Neuronal stem cell (in vitro differentiated cells): Measurements from ENCODE around the gene GBX1.

Source experiments
- DNase-seq: peaks from one replicate; pipeline ENCODE4 v3.0.0-alpha.2; 2013; ENCODE audit warnings: low spot score
- H2AFZ ChIP-seq: one replicate; pipeline ENCODE4 v1.6.1; 2013; ENCODE audit warnings: mild to moderate bottlenecking, low read length, inconsistent platforms
- H2AK5ac ChIP-seq: 2 replicates; pipeline ENCODE4 v1.6.1; 2013; ENCODE audit warnings: low read depth, mild to moderate bottlenecking, inconsistent platforms, low read length, moderate library complexity, mixed read lengths
- H2BK120ac ChIP-seq: 2 replicates; pipeline ENCODE4 v1.6.1; 2013; ENCODE audit warnings: low read depth, mild to moderate bottlenecking, inconsistent platforms, low read length, moderate library complexity, mixed read lengths
- H2BK12ac ChIP-seq: one replicate; pipeline ENCODE4 v1.6.1; 2013; ENCODE audit warnings: low read length, inconsistent platforms
- H2BK15ac ChIP-seq: 2 replicates; pipeline ENCODE4 v1.6.1; 2013; ENCODE audit warnings: mild to moderate bottlenecking, low read length, inconsistent platforms, mixed read lengths
- H2BK5ac ChIP-seq: one replicate; pipeline ENCODE4 v1.6.1; 2013; ENCODE audit warnings: inconsistent platforms, mild to moderate bottlenecking, low read length, moderate library complexity
- H3K14ac ChIP-seq: one replicate; pipeline ENCODE4 v1.6.1; 2013; ENCODE audit warnings: low read length, inconsistent platforms
- H3K18ac ChIP-seq: 2 replicates; pipeline ENCODE4 v1.6.1; 2013; ENCODE audit warnings: low read length, inconsistent platforms
- H3K23ac ChIP-seq: 2 replicates; pipeline ENCODE4 v1.6.1; 2013; ENCODE audit warnings: low read depth, mild to moderate bottlenecking, mixed read lengths, low read length, inconsistent platforms; ENCODE audit not compliant: poor library complexity
- H3K27ac ChIP-seq: replicated peaks from 3 replicates; pipeline ENCODE4 v1.5.1; 2013; ENCODE audit warnings: low read length, inconsistent platforms
- H3K27me3 ChIP-seq, 3 experiments: 2 replicates each; pipeline ENCODE4 v1.6.1; 2013; ENCODE audit warnings: low read length in 3 of 3, mild to moderate bottlenecking in 2 of 3, inconsistent platforms in 1 of 3, low read depth in 1 of 3, mixed read lengths in 1 of 3, moderate library complexity in 1 of 3; ENCODE audit not compliant: control insufficient read depth in 3 of 3, insufficient read depth in 3 of 3
- H3K36me3 ChIP-seq, 2 donors: replicated peaks in 1 of 2; 2 replicates each; pipeline ENCODE4 v1.6.1; 2013; ENCODE audit warnings: low read length in 2 of 2; ENCODE audit not compliant: control insufficient read depth in 2 of 2, insufficient read depth in 2 of 2
- H3K4ac ChIP-seq: 2 replicates; pipeline ENCODE4 v1.6.1; 2013; ENCODE audit warnings: inconsistent platforms, mild to moderate bottlenecking, low read length, moderate library complexity
- H3K4me1 ChIP-seq, 2 donors: 1 replicate in 1 of 2; 2 replicates in 1 of 2; pipeline ENCODE4 v1.6.1; 2013; ENCODE audit warnings: low read length in 2 of 2, low read depth in 1 of 2; ENCODE audit not compliant: control insufficient read depth in 2 of 2, insufficient read depth in 1 of 2
- H3K4me2 ChIP-seq: one replicate; pipeline ENCODE4 v1.6.1; 2013; ENCODE audit warnings: mild to moderate bottlenecking, low read length, inconsistent platforms; ENCODE audit not compliant: insufficient read depth, poor library complexity, severe bottlenecking
- H3K4me3 ChIP-seq, 2 donors: 2 replicates each; pipeline ENCODE4 v1.5.1; 2013; ENCODE audit warnings: low read length in 2 of 2, mild to moderate bottlenecking in 2 of 2, inconsistent platforms in 1 of 2, moderate library complexity in 1 of 2
- H3K79me1 ChIP-seq: one replicate; pipeline ENCODE4 v1.6.1; 2013; ENCODE audit warnings: low read depth, mild to moderate bottlenecking, inconsistent platforms, low read length, moderate library complexity
- H3K9ac ChIP-seq: one replicate; pipeline ENCODE4 v1.6.1; 2013; ENCODE audit warnings: mild to moderate bottlenecking, low read depth, low read length, inconsistent platforms; ENCODE audit not compliant: poor library complexity
- H3K9me3 ChIP-seq, 2 donors: replicated peaks in 1 of 2; 2 replicates each; pipeline versions ENCODE3 to v1.6.1; 2013; ENCODE audit warnings: low read length in 2 of 2, mild to moderate bottlenecking in 2 of 2, inconsistent platforms in 1 of 2, low read depth in 1 of 2, mixed read lengths in 1 of 2, moderate library complexity in 1 of 2; ENCODE audit not compliant: control insufficient read depth in 2 of 2, insufficient read depth in 1 of 2
- H4K8ac ChIP-seq: one replicate; pipeline ENCODE4 v1.6.1; 2013; ENCODE audit warnings: low read depth, mild to moderate bottlenecking, inconsistent platforms, low read length, moderate library complexity
- H4K91ac ChIP-seq: one replicate; pipeline ENCODE4 v1.6.1; 2013; ENCODE audit warnings: low read length, low read depth, mild to moderate bottlenecking, inconsistent platforms; ENCODE audit not compliant: poor library complexity
- WGBS, 2 donors: extraction: QIAGEN DNeasy Blood & Tissue Kit; methylation state at CpG; one replicate each; pipeline ENCODE4 v1.1.7; 2013; ENCODE audit warnings: missing lambda C conversion rate in 2 of 2, mixed read lengths in 1 of 2; ENCODE audit not compliant: insufficient read length in 2 of 2, insufficient replicate concordance in 1 of 2; ENCODE audit errors: extremely low coverage in 2 of 2; 5-methylcytosine and 5-hydroxymethylcytosine counted together

Gene GBX1

GRCh38 chr7:151133986-151134742 lies 33.3 kb downstream of the GBX1 start:
- H3K4me1 ChIP-seq = peaks cover 0 to 15% of the 10 kb centered on the region in 2 donors
- H4K8ac ChIP-seq = no peak overlapping the region
- no peak overlapping the region for H2BK12ac ChIP-seq
- H3K4me3 ChIP-seq = no peak overlapping the region
- no peak for DNase-seq
- no peak overlapping the region for H3K18ac ChIP-seq
- H3K36me3 ChIP-seq = peaks cover 45 to 96% of the 10 kb centered on the region in 2 donors
- H3K27ac ChIP-seq = no peak overlapping the region
- no peak overlapping the region for H4K91ac ChIP-seq
- peaks cover 3% of the 10 kb centered on the region for H3K79me1 ChIP-seq
- no peak overlapping the region for H2AFZ ChIP-seq
- no peaks in the 10 kb centered on the region for H3K27me3 ChIP-seq
- H3K14ac ChIP-seq = no peak overlapping the region
- no peak overlapping the region for H2BK5ac ChIP-seq
- H3K23ac ChIP-seq = no peak overlapping the region
- no peaks in the 10 kb centered on the region for H3K9me3 ChIP-seq
- H3K4me2 ChIP-seq = no peak overlapping the region
- no peak overlapping the region for H3K4ac ChIP-seq
- no peak overlapping the region for H2BK120ac ChIP-seq
- WGBS, 2 donors = no CpG with 5 or more reads among the region's 24 CpGs
- H3K9ac ChIP-seq = no peak overlapping the region
- H2BK15ac ChIP-seq = no peak overlapping the region
- no peak overlapping the region for H2AK5ac ChIP-seq

GRCh38 chr7:151133266-151133985 lies 34.1 kb downstream of the GBX1 start:
- Histone ChIP-seq H3K4ac (no peak overlapping the region), H3K4me2 (no peak overlapping the region), H3K4me3 (no peak overlapping the region), H4K91ac (no peak overlapping the region), H3K4me1 (peaks cover 0 to 8% of the 10 kb centered on the region in 2 donors), H3K14ac (no peak overlapping the region), H3K9ac (no peak overlapping the region), H2BK15ac (no peak overlapping the region), H3K27me3 (no peaks in the 10 kb centered on the region), H3K18ac (no peak overlapping the region), H2BK5ac (no peak overlapping the region), H2AK5ac (no peak overlapping the region), H2BK12ac (no peak overlapping the region), H3K36me3 (peaks cover 50 to 95% of the 10 kb centered on the region in 2 donors), H2BK120ac (no peak overlapping the region), H2AFZ (no peak overlapping the region), H4K8ac (no peak overlapping the region), H3K23ac (no peak overlapping the region), H3K79me1 (peaks cover 3% of the 10 kb centered on the region), H3K9me3 (no peaks in the 10 kb centered on the region), H3K27ac (no peak overlapping the region)
- no CpG with 5 or more reads among the region's 16 CpGs for WGBS, 2 donors
- no peak for DNase-seq

- no peak overlapping the region for H3K4me2 ChIP-seq
- H3K9me3 ChIP-seq = no peaks in the 10 kb centered on the region
- H2AK5ac ChIP-seq = no peak overlapping the region
- DNase-seq = no peak
- peaks cover 3% of the 10 kb centered on the region for H3K79me1 ChIP-seq
- H3K36me3 ChIP-seq = peaks cover 55 to 96% of the 10 kb centered on the region in 2 donors
- H4K8ac ChIP-seq = no peak overlapping the region
- H3K18ac ChIP-seq = no peak overlapping the region
- no peak overlapping the region for H2AFZ ChIP-seq
- peaks cover 0 to 1% of the 10 kb centered on the region in 2 donors for H3K4me1 ChIP-seq
- no peak overlapping the region for H3K14ac ChIP-seq
- H3K9ac ChIP-seq = no peak overlapping the region
- H2BK5ac ChIP-seq = no peak overlapping the region
- no peak overlapping the region for H4K91ac ChIP-seq
- H3K23ac ChIP-seq = no peak overlapping the region
- H3K27me3 ChIP-seq = no peaks in the 10 kb centered on the region
- no peak overlapping the region for H2BK120ac ChIP-seq
- H3K4me3 ChIP-seq = no peak overlapping the region
- no CpG with 5 or more reads among the region's 21 CpGs for WGBS, 2 donors
- H2BK15ac ChIP-seq = no peak overlapping the region
- no peak overlapping the region for H3K4ac ChIP-seq
- H2BK12ac ChIP-seq = no peak overlapping the region
- H3K27ac ChIP-seq = no peak overlapping the region
These were observed 34.9 kb downstream of the GBX1 start for GRCh38 chr7:151132461-151133205.
